GM21723 (cell line): ENCODE measurements around the gene PRKX.
"Not testable (repeated sequence)": the region's sequence is repeated elsewhere in the genome, so short reads cannot be mapped to it uniquely, and the experiment has no call there.

Experiments used
- ATAC-seq: cut with Tn5 transposase; IDR thresholded peaks from one replicate; pipeline ENCODE4 v1.9.1; 2021; ENCODE audit warnings: mild to moderate bottlenecking, moderate library complexity; ENCODE audit not compliant: unreplicated experiment

Gene PRKX

GRCh38 chrX:3713225-3713936 is at the start of gene PRKX:
PRKX (minus strand) TSS chrX:3713649; CDS start chrX:3713253, 396 bp downstream.
- ATAC-seq: peak; percentile 79

- no peak for ATAC-seq
These were observed 49.7 kb upstream of the PRKX start for GRCh38 chrX:3763111-3763510.

GRCh38 chrX:3757510-3758025 is 44.1 kb upstream of the PRKX start:
- ATAC-seq: no peak

- ATAC-seq: no peak
These were observed 34.7 kb upstream of the PRKX start for GRCh38 chrX:3748052-3748559.

GRCh38 chrX:3743801-3744439 is 30.5 kb upstream of the PRKX start:
- ATAC-seq: no peak

GRCh38 chrX:3740946-3741345 is 27.5 kb upstream of the PRKX start:
- ATAC-seq: not testable (repeated sequence)

- ATAC-seq: no peak
These were observed 25.1 kb upstream of the PRKX start for GRCh38 chrX:3738509-3738908.

GRCh38 chrX:3736536-3736935 is 23.1 kb upstream of the PRKX start:
- not testable (repeated sequence) for ATAC-seq

- not testable (repeated sequence) for ATAC-seq
These were observed 22.4 kb upstream of the PRKX start for GRCh38 chrX:3735891-3736290.

GRCh38 chrX:3734456-3734855 is 21.0 kb upstream of the PRKX start:
- not testable (repeated sequence) for ATAC-seq

- ATAC-seq: no peak
These were observed 19.6 kb upstream of the PRKX start for GRCh38 chrX:3733043-3733430.

GRCh38 chrX:3732326-3733042 is 19.0 kb upstream of the PRKX start:
- not testable (repeated sequence) for ATAC-seq

GRCh38 chrX:3728454-3728853 is 15.0 kb upstream of the PRKX start:
- no peak for ATAC-seq

GRCh38 chrX:3723460-3723859 is 10.0 kb upstream of the PRKX start:
- ATAC-seq: not testable (repeated sequence)

- ATAC-seq: no peak
These were observed 4.4 kb upstream of the PRKX start for GRCh38 chrX:3717742-3718420.

- no peak for ATAC-seq
These were observed 2.5 kb upstream of the PRKX start for GRCh38 chrX:3715921-3716320.

GRCh38 chrX:3714706-3715479 is 1.4 kb upstream of the PRKX start:
- ATAC-seq: not testable (repeated sequence)

GRCh38 chrX:3713937-3714434 is 537 bp upstream of the PRKX start:
- no peak for ATAC-seq

- ATAC-seq: peak; percentile 27
These were observed 602 bp downstream of the PRKX start for GRCh38 chrX:3712870-3713224.
